Pulmonary artery endothelial cell (primary cell): ENCODE data around the gene SLC2A6. TPM values are rescaled to one million over a fixed set of nuclear protein-coding genes. Genes with fewer than 3 reads are reported as not detected.
"Not testable (repeated sequence)": the region's sequence is repeated elsewhere in the genome, so short reads cannot be mapped to it uniquely, and the experiment has no call there.

Source experiments
- DNase-seq: peaks from one replicate; pipeline ENCODE4 v3.0.0-alpha.2; 2011; ENCODE audit warnings: low read depth, low spot score
- total RNA-seq: library from RNA; depleted of rRNA; stranded (reverse); fragments of >200 nt; gene quantifications from 2 replicates; pipeline ENCODE4 v1.2.3, GENCODE V29; 2014

The SLC2A6 gene
- total RNA-seq, 1 donor from 2014 or later = 36.0 TPM

DNA sequence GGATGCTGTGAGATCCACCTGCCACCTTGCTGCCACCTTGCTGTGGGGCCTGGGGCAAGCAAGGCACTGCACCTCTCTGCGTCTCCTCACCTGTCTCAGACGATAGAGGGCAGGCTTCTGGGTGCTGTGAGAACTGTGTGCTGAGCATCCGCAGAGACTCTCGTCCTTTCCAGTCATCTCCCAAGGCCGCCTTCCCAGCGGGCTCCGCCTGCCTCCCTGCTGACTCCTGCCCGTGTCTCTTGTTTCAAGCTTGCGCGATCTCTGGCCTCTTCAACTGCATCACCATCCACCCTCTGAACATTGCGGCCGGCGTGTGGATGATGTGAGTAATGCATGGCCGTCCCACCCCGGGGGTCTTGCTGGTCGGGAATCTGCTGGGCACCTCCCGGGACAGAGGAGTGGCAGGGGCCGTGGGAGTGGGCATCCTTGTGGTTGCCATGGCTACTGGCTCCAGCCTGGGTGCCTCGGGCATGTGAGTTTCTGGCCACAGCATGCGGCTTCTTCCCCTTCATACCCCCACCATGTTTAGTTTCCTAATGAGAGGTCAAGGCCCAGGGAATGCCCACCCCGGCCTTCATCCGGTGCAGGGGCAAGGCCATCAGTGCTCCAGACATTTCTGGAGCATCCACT, 15.6 kb downstream of the SLC2A6 start:
- no peak for DNase-seq

DNA sequence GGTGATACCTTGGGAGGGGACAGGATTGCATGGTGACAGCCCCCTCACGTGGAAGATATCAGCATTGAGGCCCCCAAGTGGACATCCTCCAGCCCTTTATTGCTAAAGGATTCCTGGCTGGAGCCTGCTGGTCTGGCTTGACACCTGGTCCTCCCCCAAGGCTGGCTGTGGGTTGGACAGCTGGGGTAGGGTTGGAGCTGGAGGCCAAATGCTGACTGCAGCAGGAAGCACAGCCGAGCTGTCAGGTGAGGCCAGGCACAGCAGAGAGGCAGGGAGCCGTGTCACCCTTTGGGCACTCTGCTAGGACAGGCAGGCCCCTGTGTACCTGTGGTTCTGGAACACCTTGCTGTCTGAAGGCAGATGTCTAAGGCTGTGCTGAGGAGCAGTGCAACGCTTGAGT, 16.9 kb downstream of the SLC2A6 start:
- no peak for DNase-seq

DNA sequence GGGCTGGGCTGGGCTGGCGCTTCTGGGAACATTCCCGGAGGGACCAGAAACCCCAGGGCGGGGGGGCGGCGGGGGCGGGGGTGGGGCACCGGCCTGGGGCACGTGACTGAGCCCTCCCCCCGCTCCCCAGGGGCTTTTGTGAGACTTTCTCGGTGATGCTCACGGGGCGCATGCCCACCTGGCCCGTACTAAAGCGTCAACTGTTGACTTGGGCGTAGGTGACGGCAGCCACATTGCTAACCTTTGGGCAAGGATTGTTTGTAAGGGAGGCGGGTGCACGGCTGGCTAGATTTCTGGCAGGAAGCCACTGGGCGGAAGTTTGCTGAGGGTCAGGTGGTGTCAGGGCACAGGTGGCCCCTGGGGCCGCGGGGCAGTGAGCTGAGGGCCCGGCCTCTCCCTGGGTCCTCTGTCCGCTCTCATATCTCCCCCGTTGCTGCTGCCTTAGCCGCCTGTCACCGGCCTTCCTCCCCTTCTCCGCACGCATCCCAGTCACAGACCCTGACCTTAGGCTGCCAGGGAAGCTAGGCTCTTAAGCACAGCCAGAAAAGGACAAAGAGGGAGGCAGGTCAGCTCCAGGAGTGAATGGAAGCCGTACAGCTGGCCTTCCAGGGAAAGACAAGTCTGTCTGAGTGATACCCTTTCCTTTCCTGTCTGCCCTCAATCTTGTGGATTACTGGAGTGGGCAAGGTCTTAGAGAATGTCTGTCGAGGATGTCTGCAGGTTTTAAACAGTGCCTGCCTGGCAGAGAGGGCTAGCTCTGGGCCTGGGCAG, 18.3 kb downstream of the SLC2A6 start:
- DNase-seq = no peak

DNA sequence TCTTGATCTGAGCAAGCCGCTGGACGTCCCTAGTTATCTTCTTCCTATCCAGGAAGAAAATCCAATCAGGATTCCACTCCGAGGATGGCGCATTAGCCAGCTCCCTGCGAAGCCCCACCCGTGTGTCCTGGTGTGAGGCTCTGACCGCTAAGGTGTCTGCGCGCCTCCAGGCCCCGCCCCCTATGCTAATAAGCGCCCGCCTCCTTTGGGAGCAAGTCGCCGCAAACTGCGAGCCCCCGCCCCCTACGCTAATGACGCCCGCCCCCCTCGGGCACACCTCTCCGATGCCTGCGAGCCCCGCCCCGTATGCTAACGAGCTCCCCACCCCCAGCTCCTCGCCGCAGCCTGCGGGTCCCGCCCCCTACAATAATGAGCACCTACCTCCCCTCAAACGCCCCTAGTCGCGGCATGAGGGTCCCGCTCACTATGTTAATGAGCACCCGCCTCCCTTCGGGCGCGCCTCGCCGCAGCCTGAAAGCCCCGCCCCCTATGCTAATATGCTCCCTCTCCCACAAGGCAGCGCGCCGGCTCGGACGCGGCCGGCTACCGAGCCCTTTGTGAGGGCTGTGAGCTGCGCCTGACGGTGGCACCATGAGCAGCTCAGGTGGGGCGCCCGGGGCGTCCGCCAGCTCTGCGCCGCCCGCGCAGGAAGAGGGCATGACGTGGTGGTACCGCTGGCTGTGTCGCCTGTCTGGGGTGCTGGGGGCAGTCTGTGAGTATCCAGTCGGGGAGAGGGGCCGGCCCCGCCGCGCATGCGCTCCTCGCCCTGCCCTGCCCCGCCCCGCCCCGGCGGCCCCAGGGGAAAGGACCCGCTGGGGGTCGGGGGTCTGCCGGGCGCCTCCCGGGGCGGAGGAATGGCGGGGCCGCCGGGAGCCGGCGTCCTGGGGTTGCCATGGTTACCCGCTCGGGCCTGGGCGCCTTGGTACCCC, 19.2 kb downstream of the SLC2A6 start, which contains the start of gene CACFD1:
CACFD1 (plus strand) TSS at position 503 of the 929 bp plus-strand sequence; CDS start at position 592, 89 bp downstream.
- DNase-seq = peak; percentile 74

DNA sequence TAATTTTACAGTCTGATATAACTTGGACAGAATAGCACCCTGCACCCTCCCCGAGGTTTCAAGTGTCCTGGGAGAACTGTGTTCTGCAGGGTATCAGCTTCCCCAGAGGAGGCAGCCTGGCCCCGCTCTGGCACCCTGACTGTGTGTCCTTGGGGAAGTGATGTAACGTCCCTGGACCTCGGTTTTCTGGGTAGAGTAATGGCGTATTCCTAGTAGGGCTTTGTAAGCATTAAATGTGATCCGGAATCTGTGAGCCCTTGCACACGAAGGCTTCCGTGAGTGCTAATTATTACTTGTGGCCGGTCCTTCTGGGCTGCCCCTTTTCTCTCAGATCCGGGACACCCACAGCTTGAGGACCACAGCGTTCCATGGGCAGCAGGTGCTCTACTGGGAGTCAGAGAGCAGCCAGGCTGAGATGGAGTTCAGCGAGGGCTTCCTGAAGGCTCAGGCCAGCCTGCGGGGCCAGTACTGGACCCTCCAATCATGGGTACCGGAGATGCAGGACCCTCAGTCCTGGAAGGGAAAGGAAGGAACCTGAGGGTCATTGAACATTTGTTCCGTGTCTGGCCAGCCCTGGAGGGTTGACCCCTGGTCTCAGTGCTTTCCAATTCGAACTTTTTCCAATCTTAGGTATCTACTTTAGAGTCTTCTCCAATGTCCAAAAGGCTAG, 20.1 kb downstream of the SLC2A6 start:
- no peak for DNase-seq

DNA sequence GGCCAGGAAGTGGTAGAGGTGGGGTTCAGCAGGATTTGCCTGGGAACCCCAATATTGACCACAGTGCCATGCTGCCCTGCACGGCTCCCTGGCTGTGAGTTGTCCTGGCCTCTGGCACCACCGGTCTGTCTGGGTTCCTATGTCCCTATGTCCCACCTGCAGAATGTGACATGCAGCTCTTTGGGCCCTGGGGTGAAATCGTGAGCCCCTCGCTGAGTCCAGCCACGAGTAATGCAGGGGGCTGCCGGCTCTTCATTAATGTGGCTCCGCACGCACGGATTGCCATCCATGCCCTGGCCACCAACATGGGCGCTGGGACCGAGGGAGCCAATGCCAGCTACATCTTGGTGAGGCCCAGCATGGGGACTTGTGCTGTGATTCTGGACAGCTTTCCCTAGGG, 21.2 kb downstream of the SLC2A6 start:
- DNase-seq = no peak

DNA sequence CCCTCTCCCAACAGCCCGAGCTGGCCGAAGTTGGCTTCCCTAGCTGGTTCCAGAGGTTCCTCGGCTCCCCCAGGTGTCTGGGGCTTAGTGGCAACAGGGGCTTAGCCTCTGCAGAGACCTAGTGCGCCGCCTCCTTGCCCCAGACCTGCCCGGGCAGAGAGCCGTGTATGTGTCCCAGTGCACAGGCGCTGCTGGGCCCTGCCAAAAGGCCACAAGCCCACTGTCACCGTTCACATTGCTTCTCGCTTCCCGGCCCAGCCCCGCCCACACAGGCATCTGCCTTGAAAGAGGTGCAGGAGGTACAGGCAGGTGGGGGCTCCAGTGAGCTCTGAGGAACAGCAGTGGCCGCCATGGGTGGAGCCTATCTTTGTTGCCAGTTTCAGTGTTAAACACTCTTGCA, 21.7 kb downstream of the SLC2A6 start:
- DNase-seq = no peak

DNA sequence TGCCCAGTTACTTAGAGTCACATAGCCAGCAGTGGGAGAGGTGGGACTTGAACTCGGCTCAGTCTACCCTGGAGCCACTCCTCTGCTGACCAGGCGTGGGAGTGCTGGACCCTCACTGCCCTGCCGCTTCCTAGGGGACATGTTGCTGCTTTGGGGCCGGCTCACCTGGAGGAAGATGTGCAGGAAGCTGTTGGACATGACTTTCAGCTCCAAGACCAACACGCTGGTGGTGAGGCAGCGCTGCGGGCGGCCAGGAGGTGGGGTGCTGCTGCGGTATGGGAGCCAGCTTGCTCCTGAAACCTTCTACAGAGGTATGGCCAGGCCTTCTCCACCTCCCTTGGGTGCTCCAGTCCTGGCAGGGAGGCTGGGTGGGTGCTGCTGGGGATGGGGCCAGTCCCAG, 22.5 kb downstream of the SLC2A6 start:
- DNase-seq = no peak

DNA sequence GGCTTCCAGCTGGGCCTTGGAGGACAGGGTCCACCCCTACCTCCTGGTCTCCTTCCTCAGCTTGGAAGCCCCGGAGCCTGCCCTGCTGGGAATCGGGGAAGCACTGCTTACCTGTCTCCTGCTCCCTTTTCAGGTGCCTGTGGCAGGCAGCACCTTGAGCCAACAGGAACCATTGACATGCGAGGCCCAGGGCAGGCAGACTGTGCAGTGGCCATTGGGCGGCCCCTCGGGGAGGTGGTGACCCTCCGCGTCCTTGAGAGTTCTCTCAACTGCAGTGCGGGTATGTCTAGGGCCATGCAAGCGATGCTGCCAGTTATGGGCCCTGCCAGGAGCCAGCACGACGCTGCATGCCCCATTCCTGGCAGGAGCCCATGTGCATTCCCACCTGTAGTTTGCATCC, 23.0 kb downstream of the SLC2A6 start:
- no peak for DNase-seq

DNA sequence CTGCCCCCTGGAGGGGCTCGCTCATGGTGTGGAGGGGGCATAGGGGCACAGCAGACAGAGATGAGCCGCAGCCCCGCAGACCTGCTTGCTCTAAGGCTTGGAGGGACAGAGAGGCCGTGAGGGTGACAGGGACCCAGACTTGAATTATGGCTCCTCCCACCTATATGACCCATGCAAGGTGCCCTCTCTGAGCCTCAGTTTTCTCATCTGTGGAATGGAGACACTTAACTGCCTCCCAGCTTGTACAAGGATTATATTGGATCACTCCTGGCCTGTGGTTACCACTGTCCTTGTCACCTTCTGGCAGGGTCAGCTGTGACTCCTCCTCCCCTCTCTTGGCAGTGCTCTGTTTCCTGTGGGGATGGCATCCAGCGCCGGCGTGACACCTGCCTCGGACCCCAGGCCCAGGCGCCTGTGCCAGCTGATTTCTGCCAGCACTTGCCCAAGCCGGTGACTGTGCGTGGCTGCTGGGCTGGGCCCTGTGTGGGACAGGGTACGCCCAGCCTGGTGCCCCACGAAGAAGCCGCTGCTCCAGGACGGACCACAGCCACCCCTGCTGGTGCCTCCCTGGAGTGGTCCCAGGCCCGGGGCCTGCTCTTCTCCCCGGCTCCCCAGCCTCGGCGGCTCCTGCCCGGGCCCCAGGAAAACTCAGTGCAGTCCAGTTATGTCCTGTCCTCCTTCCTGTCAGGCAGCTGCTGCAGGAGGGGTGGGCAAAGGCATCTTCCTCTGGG, 23.8 kb downstream of the SLC2A6 start:
- no peak for DNase-seq

DNA sequence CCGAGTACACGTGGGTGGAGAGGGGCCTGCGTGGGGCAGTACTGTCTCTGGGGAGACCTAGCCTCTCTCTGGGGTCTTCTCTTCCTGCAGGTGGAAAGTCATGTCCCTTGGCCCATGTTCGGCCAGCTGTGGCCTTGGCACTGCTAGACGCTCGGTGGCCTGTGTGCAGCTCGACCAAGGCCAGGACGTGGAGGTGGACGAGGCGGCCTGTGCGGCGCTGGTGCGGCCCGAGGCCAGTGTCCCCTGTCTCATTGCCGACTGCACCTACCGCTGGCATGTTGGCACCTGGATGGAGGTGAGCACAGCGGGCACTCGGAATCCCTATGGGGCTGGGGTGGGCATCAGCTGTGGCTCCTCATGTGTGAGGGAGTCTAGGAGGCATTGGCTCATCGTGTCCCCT, 24.6 kb downstream of the SLC2A6 start:
- DNase-seq = no peak

DNA sequence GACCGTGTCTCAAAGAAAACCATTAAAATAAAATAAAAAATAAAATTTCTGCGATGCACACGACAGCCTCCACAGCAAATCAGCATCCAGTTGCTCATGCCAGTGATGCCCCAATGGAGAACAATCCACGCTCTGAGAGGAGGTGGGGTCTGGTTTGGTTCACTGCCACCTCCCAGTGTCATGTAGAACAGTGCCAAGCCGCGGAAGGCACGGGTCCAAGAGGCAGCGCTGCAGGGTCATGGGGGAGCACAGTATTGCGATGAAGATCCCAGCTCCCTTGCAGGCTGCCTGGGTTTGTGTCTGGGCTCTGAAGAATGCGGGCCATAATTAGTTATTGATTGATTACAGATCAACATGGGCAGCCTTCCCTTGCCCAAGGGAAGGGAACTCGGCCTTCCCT, 25.2 kb downstream of the SLC2A6 start:
- no peak for DNase-seq

DNA sequence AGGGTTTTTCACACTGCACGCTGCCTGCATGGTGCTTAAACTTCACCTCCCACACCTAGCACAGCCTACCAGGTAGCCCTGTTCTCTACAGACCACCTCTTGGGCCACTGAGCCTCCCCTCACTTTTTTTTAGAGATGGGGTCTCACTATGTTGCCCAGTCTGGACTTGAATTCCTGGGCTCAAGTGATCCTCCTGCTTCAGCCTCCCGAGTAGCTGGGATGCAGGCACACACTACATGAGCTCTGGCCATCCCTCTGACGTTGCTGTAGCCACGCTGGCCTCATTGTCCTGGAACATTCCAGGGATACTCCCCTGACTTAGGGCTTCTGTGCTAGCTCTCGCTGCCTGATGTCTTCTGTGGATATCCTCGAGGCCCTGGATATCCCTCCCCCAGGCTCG, 26.3 kb downstream of the SLC2A6 start:
- DNase-seq = no peak

DNA sequence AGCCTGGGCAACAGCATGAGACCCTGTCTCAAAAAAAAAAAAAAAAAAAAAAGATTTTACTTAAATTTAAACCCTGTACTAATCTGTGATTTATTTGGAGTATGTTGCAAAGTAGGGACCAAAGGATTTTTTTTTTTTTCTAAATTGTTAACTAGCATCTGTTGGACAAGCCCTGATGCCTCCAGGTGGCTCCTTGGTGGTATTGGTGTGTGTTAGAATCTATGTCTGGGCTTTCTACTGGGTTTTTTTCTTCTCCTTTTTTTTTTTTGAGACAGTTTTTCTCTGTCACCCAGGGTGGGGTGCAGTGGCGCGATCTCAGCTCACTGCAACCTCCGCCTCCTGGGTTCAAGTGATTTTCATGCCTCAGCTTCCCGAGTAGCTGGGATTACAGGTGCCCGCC, 27.0 kb downstream of the SLC2A6 start:
- DNase-seq = not testable (repeated sequence)

DNA sequence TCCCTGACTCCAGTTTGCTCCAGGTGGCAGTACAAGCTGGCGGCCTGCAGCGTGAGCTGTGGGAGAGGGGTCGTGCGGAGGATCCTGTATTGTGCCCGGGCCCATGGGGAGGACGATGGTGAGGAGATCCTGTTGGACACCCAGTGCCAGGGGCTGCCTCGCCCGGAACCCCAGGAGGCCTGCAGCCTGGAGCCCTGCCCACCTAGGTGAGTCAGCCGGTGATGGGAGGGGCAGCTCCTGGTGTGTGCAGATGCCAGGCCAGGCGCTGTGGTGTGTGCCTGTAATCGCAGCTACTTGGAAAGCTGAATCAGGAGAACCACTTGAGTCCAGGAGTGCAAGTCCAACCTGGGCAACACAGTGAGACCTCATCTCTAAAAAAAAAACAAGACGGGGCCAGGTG, 29.1 kb downstream of the SLC2A6 start:
- DNase-seq = no peak

DNA sequence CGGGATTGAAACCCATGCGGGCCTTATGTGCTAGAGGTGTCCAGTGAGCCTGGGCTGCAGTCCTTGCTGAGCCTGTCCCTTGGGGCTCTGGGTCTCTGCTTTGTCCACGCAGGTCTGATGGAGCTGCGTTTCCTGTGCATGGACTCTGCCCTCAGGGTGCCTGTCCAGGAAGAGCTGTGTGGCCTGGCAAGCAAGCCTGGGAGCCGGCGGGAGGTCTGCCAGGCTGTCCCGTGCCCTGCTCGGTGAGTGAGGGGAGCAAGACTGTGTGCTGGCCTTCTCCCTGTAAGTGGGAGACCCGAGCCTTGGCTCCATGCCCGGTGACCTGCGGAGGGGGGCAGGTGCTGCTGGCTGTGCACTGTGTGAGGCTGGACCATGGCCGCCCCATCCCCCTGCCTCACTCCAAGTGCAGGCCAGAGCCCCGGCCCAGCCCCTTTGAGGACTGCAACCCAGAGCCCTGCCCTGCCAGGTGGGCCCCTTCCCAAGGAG, 30.4 kb downstream of the SLC2A6 start:
- no peak for DNase-seq

DNA sequence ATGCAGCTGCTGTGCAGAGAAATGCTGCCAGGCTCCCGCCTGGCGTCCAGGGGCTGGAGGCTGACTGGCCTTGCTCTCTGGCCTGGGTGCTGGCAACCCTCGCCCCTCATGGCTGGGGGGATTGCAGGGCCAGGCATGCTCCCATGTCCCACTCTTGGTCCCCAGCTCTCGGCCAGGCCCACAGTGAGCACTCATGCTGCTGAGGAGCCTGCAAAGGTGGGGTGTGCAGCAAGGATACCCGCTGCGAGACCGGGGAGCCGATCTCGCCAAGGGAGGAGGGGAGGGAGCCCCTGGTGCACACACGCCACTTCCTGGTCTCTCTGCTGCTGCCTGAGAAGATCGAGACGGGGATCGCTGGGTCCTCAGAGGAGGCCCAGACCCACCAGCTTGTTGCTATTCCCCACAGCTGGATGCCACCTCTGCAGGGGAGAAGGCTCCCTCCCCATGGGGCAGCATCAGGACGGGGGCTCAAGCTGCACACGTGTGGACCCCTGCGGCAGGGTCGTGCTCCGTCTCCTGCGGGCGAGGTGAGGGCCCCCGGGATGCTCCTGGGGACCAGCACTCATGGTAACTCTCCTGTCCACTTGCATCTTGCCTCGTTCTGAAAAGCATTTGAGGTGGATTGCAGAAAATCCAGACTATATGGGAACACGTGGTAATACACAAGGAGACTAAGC, 33.5 kb downstream of the SLC2A6 start:
- DNase-seq = no peak

DNA sequence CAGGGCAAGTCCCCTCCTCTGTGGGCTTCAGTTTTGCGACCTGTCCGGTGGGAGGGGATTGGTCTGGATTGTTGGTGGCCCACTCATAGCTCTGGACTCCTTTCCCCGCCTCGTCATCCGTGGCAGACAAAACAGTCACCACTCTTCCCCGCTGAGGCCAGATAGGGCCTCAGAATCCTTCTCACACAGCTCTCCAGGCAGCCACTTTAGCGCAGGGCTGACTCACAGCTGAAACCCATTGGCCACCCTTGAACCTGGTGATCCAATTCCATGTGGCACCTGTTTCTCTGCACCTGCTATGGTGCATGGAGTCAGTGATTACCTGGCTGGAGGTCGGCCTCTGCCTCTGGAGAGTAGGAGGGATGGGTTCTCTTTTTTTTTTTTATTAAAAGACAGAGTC, 34.9 kb downstream of the SLC2A6 start:
- DNase-seq = no peak

DNA sequence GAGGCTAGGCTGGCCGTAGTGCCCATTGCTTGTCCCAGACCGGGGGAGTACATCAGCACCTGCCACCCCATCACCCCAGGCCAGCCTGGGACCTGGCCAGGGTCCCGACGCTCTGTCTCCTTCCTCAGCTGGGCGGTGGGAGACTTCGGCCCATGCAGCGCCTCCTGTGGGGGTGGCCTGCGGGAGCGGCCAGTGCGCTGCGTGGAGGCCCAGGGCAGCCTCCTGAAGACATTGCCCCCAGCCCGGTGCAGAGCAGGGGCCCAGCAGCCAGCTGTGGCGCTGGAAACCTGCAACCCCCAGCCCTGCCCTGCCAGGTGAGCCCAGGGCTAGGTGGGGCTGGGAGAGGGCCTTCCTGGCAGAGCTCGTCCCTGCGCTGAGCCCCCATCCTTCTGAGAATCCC, 35.7 kb downstream of the SLC2A6 start:
- no peak for DNase-seq

DNA sequence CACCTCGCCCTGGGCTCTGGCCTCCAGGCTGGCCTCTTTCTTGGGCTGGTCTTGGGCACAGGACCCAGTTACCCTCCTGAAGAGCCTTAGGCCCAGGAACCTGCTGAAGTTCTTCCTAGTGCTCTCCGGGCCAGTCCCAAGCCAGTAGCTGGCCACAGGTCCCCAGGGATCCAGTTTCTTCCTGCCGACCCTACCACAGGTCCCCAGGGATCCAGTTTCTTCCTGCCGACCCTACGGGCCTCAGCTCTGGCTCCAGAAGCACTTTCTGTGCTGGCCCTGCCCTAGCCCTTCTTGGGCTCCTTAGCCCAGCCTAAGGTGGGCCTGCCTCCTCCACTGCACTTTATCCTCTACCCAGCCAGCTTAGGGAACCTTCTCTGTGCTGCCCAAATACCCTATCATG, 37.3 kb downstream of the SLC2A6 start:
- DNase-seq = no peak
